Calu3 (cell line): ENCODE results near the gene BRIP1. TPM values are rescaled to one million over a fixed set of nuclear protein-coding genes. Genes with fewer than 3 reads are reported as not detected.

Source experiments
- BruUV-seq: library from RNA; stranded (reverse); fragments of 400-500 nt; replicated peaks from 2 replicates; lab custom pipeline; 2021; lab: Mats Ljungman, UMichigan
- CTCF ChIA-PET: fragments of 300-600 bp; sonication (Branson Sonifier 250); formaldehyde crosslinking; loops from one replicate; lab custom pipeline; 2022; ENCODE audit warnings: antibody characterized with exemption; lab: Charles Lee
- DNase-seq: peaks from one replicate; pipeline ENCODE4 v3.0.0; 2022
- H3K27ac Mint-ChIP-seq: one replicate; pipeline ENCODE4 v1.8.0; 2022; ENCODE audit warnings: mixed read lengths; ENCODE audit not compliant: unreplicated experiment
- H3K27me3 Mint-ChIP-seq: one replicate; pipeline ENCODE4 v1.8.0; 2022; ENCODE audit warnings: mixed read lengths; ENCODE audit not compliant: unreplicated experiment
- H3K36me3 Mint-ChIP-seq: one replicate; pipeline ENCODE4 v1.8.0; 2022; ENCODE audit warnings: mild to moderate bottlenecking, moderate library complexity, mixed read lengths; ENCODE audit not compliant: insufficient read depth, unreplicated experiment
- H3K4me1 Mint-ChIP-seq: one replicate; pipeline ENCODE4 v1.8.0; 2022; ENCODE audit warnings: mild to moderate bottlenecking, low read depth, mixed read lengths; ENCODE audit not compliant: unreplicated experiment
- H3K4me3 Mint-ChIP-seq: one replicate; pipeline ENCODE4 v1.8.0; 2022; ENCODE audit warnings: mild to moderate bottlenecking, low read depth, moderate library complexity, mixed read lengths; ENCODE audit not compliant: unreplicated experiment
- H3K9me3 Mint-ChIP-seq: one replicate; pipeline ENCODE4 v1.8.0; 2022; ENCODE audit warnings: low read depth, mixed read lengths; ENCODE audit not compliant: unreplicated experiment
- CTCF ChIP-seq: fragments of 200-600 bp; IDR thresholded peaks from one replicate; pipeline ENCODE4 v1.8.0; 2022; ENCODE audit warnings: antibody characterized with exemption; ENCODE audit not compliant: unreplicated experiment
- intact Hi-C: fragments of 100-400 bp; cut with micrococcal nuclease; formaldehyde crosslinking; loops from one replicate; pipeline ENCODE4 v1.10.0; 2022; ENCODE audit not compliant: unreplicated experiment
- total RNA-seq: library from RNA; stranded (reverse); gene quantifications from 2 replicates; pipeline ENCODE4 v1.2.3, GENCODE V29; 2022

BRIP1 gene
- total RNA-seq, 1 experiment from 2014 or later = 12.3 TPM

- no peaks in the 10 kb centered on the region for H3K9me3 Mint-ChIP-seq
- H3K4me1 Mint-ChIP-seq = no peaks in the 10 kb centered on the region
- CTCF ChIA-PET = no interaction called here
- no peak overlapping the region for H3K27ac Mint-ChIP-seq
- H3K27me3 Mint-ChIP-seq = no peaks in the 10 kb centered on the region
- intact Hi-C loops = no loop called here
- no peak for DNase-seq
- no peak for TF ChIP-seq CTCF
- H3K36me3 Mint-ChIP-seq = no peaks in the 10 kb centered on the region
- no peak overlapping the region for H3K4me3 Mint-ChIP-seq
- no TSS peak for BruUV-seq
These were observed 149.0 kb downstream of the BRIP1 start for GRCh38 chr17:61714300-61714699.

GRCh38 chr17:61713035-61713434 is 150.3 kb downstream of the BRIP1 start:
- Mint-ChIP-seq H3K9me3 (no peaks in the 10 kb centered on the region), H3K4me3 (no peak overlapping the region), H3K4me1 (no peaks in the 10 kb centered on the region), H3K36me3 (no peaks in the 10 kb centered on the region), H3K27ac (no peak overlapping the region), H3K27me3 (no peaks in the 10 kb centered on the region)
- no peak for DNase-seq
- CTCF ChIA-PET = no interaction called here
- intact Hi-C loops = no loop called here
- TF ChIP-seq CTCF = no peak
- no TSS peak for BruUV-seq

- no peak for TF ChIP-seq CTCF
- no TSS peak for BruUV-seq
- CTCF ChIA-PET = no interaction called here
- Mint-ChIP-seq H3K4me1 (no peaks in the 10 kb centered on the region), H3K36me3 (no peaks in the 10 kb centered on the region), H3K27ac (no peak overlapping the region), H3K4me3 (no peak overlapping the region), H3K27me3 (no peaks in the 10 kb centered on the region), H3K9me3 (peaks cover 3% of the 10 kb centered on the region)
- intact Hi-C loops = no loop called here
- DNase-seq = no peak
These were observed 152.8 kb downstream of the BRIP1 start for GRCh38 chr17:61710546-61710945.

GRCh38 chr17:61709567-61709966 is 153.8 kb downstream of the BRIP1 start:
- Mint-ChIP-seq H3K27me3 (no peaks in the 10 kb centered on the region), H3K4me3 (no peak overlapping the region), H3K4me1 (no peaks in the 10 kb centered on the region), H3K27ac (no peak overlapping the region), H3K36me3 (no peaks in the 10 kb centered on the region), H3K9me3 (peaks cover 3% of the 10 kb centered on the region)
- BruUV-seq = no TSS peak
- DNase-seq = no peak
- CTCF ChIA-PET = no interaction called here
- intact Hi-C loops = no loop called here
- TF ChIP-seq CTCF = no peak
